CD4-positive, CD25-positive, alpha-beta regulatory T cell (primary cell): ENCODE measurements around the gene SIX1. TPM values are rescaled to one million over a fixed set of nuclear protein-coding genes. Genes with fewer than 3 reads are reported as not detected.
A peak's percentile ranks its signal among the peaks of the same experiment; 100 is the strongest.

Experiments used
- ATAC-seq, 2 donors: fragments of 150-1000 bp; cut with Tn5 transposase; one replicate each; pipeline ENCODE4 v1.10.0; 2021; ENCODE audit warnings: low read depth in 2 of 2, moderate number of reproducible peaks in 2 of 2, moderate library complexity in 1 of 2
- DNase-seq, 3 donors: peaks; one replicate each; pipeline versions ENCODE4 v3.0.0 to v3.0.0-alpha.2; 2012 to 2022; ENCODE audit warnings: mixed read lengths in 1 of 3
- H3K27ac ChIP-seq: one replicate; pipeline ENCODE4 v1.7.0; 2013; ENCODE audit warnings: mild to moderate bottlenecking, low read length; ENCODE audit not compliant: insufficient read depth, poor library complexity, severe bottlenecking
- H3K27me3 ChIP-seq: one replicate; pipeline ENCODE4 v1.7.0; 2013; ENCODE audit warnings: low read length; ENCODE audit not compliant: control insufficient read depth, insufficient read depth
- H3K36me3 ChIP-seq: one replicate; pipeline ENCODE4 v1.7.0; 2013; ENCODE audit warnings: mild to moderate bottlenecking, low read length, moderate library complexity; ENCODE audit not compliant: control insufficient read depth, insufficient read depth
- H3K4me1 ChIP-seq: 2 replicates; pipeline ENCODE4 v1.7.0; 2013; ENCODE audit warnings: mild to moderate bottlenecking, low read length; ENCODE audit not compliant: insufficient read depth, control insufficient read depth, poor library complexity, severe bottlenecking
- H3K4me3 ChIP-seq: one replicate; pipeline ENCODE4 v1.7.0; 2013; ENCODE audit warnings: low read depth, mild to moderate bottlenecking, low read length, moderate library complexity
- H3K9me3 ChIP-seq, 2 experiments: 1 replicate in 1 of 2; 2 replicates in 1 of 2; pipeline ENCODE4 v1.7.0; 2013; ENCODE audit warnings: low read length in 2 of 2, mild to moderate bottlenecking in 1 of 2, moderate library complexity in 1 of 2; ENCODE audit not compliant: control insufficient read depth in 2 of 2
- H3K27ac Mint-ChIP-seq, 3 donors: one replicate each; pipeline ENCODE4 v1.8.0; 2020 to 2022; ENCODE audit warnings: mild to moderate bottlenecking in 3 of 3, mixed read lengths in 3 of 3, moderate library complexity in 2 of 3
- H3K27me3 Mint-ChIP-seq: one replicate; pipeline ENCODE4 v1.8.0; 2022; ENCODE audit warnings: mild to moderate bottlenecking, mixed read lengths
- H3K36me3 Mint-ChIP-seq: one replicate; pipeline ENCODE4 v1.8.0; 2020; ENCODE audit warnings: mixed read lengths
- H3K4me1 Mint-ChIP-seq, 4 donors: one replicate each; pipeline ENCODE4 v1.8.0; 2020 to 2022; ENCODE audit warnings: mixed read lengths in 4 of 4, mild to moderate bottlenecking in 1 of 4
- H3K4me3 Mint-ChIP-seq, 4 donors: one replicate each; pipeline ENCODE4 v1.8.0; 2020 to 2022; ENCODE audit warnings: mild to moderate bottlenecking in 4 of 4, mixed read lengths in 4 of 4, moderate library complexity in 3 of 4
- H3K9me3 Mint-ChIP-seq, 7 donors: one replicate each; pipeline ENCODE4 v1.8.0; 2020 to 2022; ENCODE audit warnings: mixed read lengths in 7 of 7, mild to moderate bottlenecking in 3 of 7, moderate library complexity in 2 of 7
- polyA plus RNA-seq, 4 donors: library from polyadenylated mRNA; unstranded; fragments of 300-500 nt; fragmentation: Illumina TruSeq; gene quantifications; one replicate each; pipeline ENCODE4 v1.2.3, GENCODE V29; 2021
- total RNA-seq: library from RNA; stranded (reverse); gene quantifications from one replicate; pipeline ENCODE4 v1.2.3, GENCODE V29; 2022

The SIX1 gene
- total and polyA plus RNA-seq, 5 donors from 2014 or later = not detected

DNA sequence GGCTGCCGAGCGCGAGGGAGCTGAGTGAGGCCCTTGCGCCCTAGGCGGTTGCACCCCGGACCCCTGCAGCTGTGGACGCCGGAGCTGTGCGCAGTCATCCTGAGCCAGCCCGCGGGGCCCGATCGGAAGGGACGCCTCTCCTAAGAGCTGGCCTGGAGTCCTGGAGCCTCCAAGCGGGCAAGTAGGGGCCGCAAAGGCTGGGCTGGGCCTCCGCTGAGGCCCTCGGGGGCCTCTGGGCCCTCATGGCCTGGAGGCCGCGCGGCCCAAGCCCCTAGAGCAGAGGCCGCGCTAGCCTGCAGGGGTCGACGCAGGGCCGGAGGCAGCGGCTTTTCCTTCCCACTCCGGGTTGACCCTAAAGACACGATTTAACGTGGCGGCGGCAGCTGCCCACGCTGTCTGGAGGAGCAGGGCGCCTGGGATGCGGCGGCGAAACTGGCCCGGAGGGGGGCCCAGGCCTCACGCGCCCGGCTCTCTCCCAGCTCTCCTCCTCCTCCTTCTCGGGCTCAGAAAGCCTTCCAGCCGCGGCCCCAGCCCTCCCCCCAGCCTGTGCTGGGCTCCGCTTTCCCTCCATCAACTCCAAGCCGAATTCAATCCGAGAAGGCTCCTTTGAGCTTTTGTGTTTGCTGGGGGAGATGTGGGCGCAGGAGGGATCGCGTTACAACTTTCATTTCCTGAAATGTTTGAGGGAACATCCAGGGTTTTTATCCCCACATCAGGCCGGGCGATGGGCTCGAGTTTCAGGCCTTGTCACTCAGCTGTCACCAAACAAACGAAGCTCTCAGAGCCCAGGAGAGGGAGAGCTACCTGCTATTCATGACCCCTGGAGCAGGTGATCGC lies 11.6 kb downstream of the SIX1 start:
- Mint-ChIP-seq H3K9me3 (peaks cover 0 to 4% (median 0%) of the 10 kb centered on the region in 7 donors), H3K36me3 (no peaks in the 10 kb centered on the region), H3K4me3 (peak overlapping the region in 1 of 4 donors; percentile 50), H3K27me3 (peaks cover 89% of the 10 kb centered on the region), H3K4me1 (peaks cover 7 to 22% (median 10%) of the 10 kb centered on the region in 4 donors), H3K27ac (no peak overlapping the region)
- Histone ChIP-seq H3K9me3 (no peaks in the 10 kb centered on the region), H3K36me3 (no peaks in the 10 kb centered on the region), H3K4me3 (no peak overlapping the region), H3K27me3 (peaks cover 49% of the 10 kb centered on the region), H3K4me1 (peaks cover 12% of the 10 kb centered on the region), H3K27ac (no peak overlapping the region)
- DNase-seq (no peak), ATAC-seq (no peak)

GRCh38 chr14:60636879-60637478 lies 12.3 kb downstream of the SIX1 start:
- no peak overlapping the region for H3K4me3 Mint-ChIP-seq
- Histone ChIP-seq H3K27ac (no peak overlapping the region), H3K36me3 (no peaks in the 10 kb centered on the region), H3K27me3 (peaks cover 51% of the 10 kb centered on the region), H3K4me3 (no peak overlapping the region), H3K9me3 (no peaks in the 10 kb centered on the region), H3K4me1 (peaks cover 7% of the 10 kb centered on the region)
- peaks cover 0 to 4% (median 0%) of the 10 kb centered on the region in 7 donors for H3K9me3 Mint-ChIP-seq
- H3K27me3 Mint-ChIP-seq = peaks cover 86% of the 10 kb centered on the region
- H3K36me3 Mint-ChIP-seq = no peaks in the 10 kb centered on the region
- ATAC-seq = no peak
- no peak for DNase-seq
- peaks cover 7 to 22% (median 11%) of the 10 kb centered on the region in 4 donors for H3K4me1 Mint-ChIP-seq
- H3K27ac Mint-ChIP-seq = no peak overlapping the region

- H3K27me3 Mint-ChIP-seq = peaks cover 71% of the 10 kb centered on the region
- peaks cover 41% of the 10 kb centered on the region for H3K27me3 ChIP-seq
Observed at GRCh38 chr14:60634153-60634552, 15.1 kb downstream of the SIX1 start.

DNA sequence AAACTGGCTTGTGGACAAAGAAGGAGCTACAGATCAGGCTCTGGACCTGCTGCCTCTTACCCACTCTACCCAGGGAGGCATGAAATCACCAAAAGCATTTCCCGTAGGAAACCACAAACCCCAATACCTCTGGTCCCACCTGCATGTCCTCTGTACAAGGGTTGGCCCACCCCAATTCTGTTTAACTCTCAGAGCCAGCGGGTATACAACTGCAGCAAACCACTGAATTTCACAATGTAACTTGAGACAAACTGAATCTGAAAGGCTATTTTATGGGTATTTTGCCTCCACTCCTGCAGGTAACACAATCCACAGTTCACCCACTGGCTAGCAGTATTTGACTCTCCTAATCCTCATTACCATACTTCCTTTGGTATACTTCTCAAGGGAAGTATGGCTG lies 16.5 kb downstream of the SIX1 start:
- Histone ChIP-seq H3K27ac (no peak overlapping the region), H3K4me1 (peaks cover 5% of the 10 kb centered on the region), H3K27me3 (peaks cover 33% of the 10 kb centered on the region), H3K9me3 (no peaks in the 10 kb centered on the region), H3K4me3 (no peak overlapping the region), H3K36me3 (no peaks in the 10 kb centered on the region)
- DNase-seq (no peak), ATAC-seq (no peak)
- peaks cover 0 to 2% (median 0%) of the 10 kb centered on the region in 7 donors for H3K9me3 Mint-ChIP-seq
- no peaks in the 10 kb centered on the region for H3K36me3 Mint-ChIP-seq
- no peak overlapping the region for H3K4me3 Mint-ChIP-seq
- peaks cover 71% of the 10 kb centered on the region for H3K27me3 Mint-ChIP-seq
- no peak overlapping the region for H3K27ac Mint-ChIP-seq
- H3K4me1 Mint-ChIP-seq = peaks cover 4 to 11% (median 5%) of the 10 kb centered on the region in 4 donors

More at GRCh38 chr14:60634153-60634552, 15.1 kb downstream of the SIX1 start:
- no peak overlapping the region for H3K27ac ChIP-seq
- ATAC-seq (no peak), DNase-seq (no peak)
- Mint-ChIP-seq H3K9me3 (peaks cover 0 to 4% (median 0%) of the 10 kb centered on the region in 7 donors), H3K4me1 (peaks cover 7 to 19% (median 11%) of the 10 kb centered on the region in 4 donors), H3K27ac (no peak overlapping the region), H3K4me3 (no peak overlapping the region), H3K36me3 (no peaks in the 10 kb centered on the region)
- no peaks in the 10 kb centered on the region for H3K9me3 ChIP-seq
- no peaks in the 10 kb centered on the region for H3K36me3 ChIP-seq
- H3K4me3 ChIP-seq = no peak overlapping the region
- peaks cover 7% of the 10 kb centered on the region for H3K4me1 ChIP-seq

DNA sequence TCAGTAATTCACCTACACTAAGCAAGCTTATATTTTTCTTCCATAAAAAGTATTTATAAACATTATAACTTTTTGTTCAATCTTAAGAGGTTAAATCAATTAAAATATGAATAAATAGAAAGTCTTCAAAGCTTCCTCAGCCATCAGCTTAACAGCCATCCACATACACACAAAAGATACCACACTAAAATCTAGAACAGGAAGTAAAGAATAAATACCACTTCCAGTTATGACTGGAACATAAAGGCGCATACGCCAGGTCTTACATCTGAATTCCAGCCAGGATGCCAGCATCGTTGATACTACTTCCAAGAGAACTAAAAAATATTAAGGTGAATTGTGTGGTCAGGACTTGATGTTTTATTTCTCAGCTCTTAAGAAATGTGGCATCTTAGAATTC lies 17.0 kb downstream of the SIX1 start:
- Mint-ChIP-seq H3K27me3 (peaks cover 72% of the 10 kb centered on the region), H3K36me3 (no peaks in the 10 kb centered on the region), H3K9me3 (peaks cover 0 to 2% (median 0%) of the 10 kb centered on the region in 7 donors), H3K4me3 (no peak overlapping the region), H3K4me1 (peaks cover 4 to 11% (median 5%) of the 10 kb centered on the region in 4 donors), H3K27ac (no peak overlapping the region)
- Histone ChIP-seq H3K4me1 (no peaks in the 10 kb centered on the region), H3K36me3 (no peaks in the 10 kb centered on the region), H3K27me3 (peaks cover 33% of the 10 kb centered on the region), H3K9me3 (no peaks in the 10 kb centered on the region), H3K27ac (no peak overlapping the region), H3K4me3 (no peak overlapping the region)
- DNase-seq (no peak), ATAC-seq (no peak)

- no peak for ATAC-seq
- Mint-ChIP-seq H3K36me3 (no peaks in the 10 kb centered on the region), H3K9me3 (peaks cover 0 to 2% (median 0%) of the 10 kb centered on the region in 7 donors), H3K4me1 (peaks cover 4 to 8% (median 5%) of the 10 kb centered on the region in 4 donors), H3K27me3 (peaks cover 67% of the 10 kb centered on the region), H3K4me3 (no peak overlapping the region), H3K27ac (no peak overlapping the region)
- no peak overlapping the region for H3K27ac ChIP-seq
- DNase-seq = no peak
- no peaks in the 10 kb centered on the region for H3K36me3 ChIP-seq
- H3K27me3 ChIP-seq = peaks cover 33% of the 10 kb centered on the region
- H3K4me1 ChIP-seq = no peaks in the 10 kb centered on the region
- H3K4me3 ChIP-seq = no peak overlapping the region
- H3K9me3 ChIP-seq = no peaks in the 10 kb centered on the region
Observed at GRCh38 chr14:60631842-60632241, 17.4 kb downstream of the SIX1 start.

GRCh38 chr14:60630129-60630528 lies 19.1 kb downstream of the SIX1 start:
- H3K27ac ChIP-seq = no peak overlapping the region
- Mint-ChIP-seq H3K4me1 (peaks cover 4 to 6% (median 5%) of the 10 kb centered on the region in 4 donors), H3K4me3 (no peak overlapping the region), H3K27ac (no peak overlapping the region), H3K9me3 (no peaks in the 10 kb centered on the region), H3K36me3 (no peaks in the 10 kb centered on the region), H3K27me3 (peaks cover 56% of the 10 kb centered on the region)
- H3K27me3 ChIP-seq = peaks cover 30% of the 10 kb centered on the region
- no peak for ATAC-seq
- H3K36me3 ChIP-seq = no peaks in the 10 kb centered on the region
- DNase-seq = no peak
- no peak overlapping the region for H3K4me3 ChIP-seq
- no peaks in the 10 kb centered on the region for H3K4me1 ChIP-seq
- H3K9me3 ChIP-seq = no peaks in the 10 kb centered on the region
